Measurements from ENCODE around the gene DPP3.

DPP3 gene

GRCh38 chr11:66465373-66466224 lies 14.6 kb upstream of the DPP3 start:
- DNase-seq = no peak

- peak; percentile 41 for DNase-seq
Measured at GRCh38 chr11:66466225-66467033, 13.8 kb upstream of the DPP3 start, which contains the start of gene PELI3. PELI3 (plus strand) TSS chr11:66466905; CDS start chr11:66468129, 1,224 bp downstream.

GRCh38 chr11:66467034-66467659 lies 13.1 kb upstream of the DPP3 start:
- DNase-seq = no peak

GRCh38 chr11:66467756-66468155 lies 12.5 kb upstream of the DPP3 start:
- no peak for DNase-seq

GRCh38 chr11:66468691-66469090 lies 11.5 kb upstream of the DPP3 start:
- no peak for DNase-seq

GRCh38 chr11:66469441-66469840 lies 10.8 kb upstream of the DPP3 start:
- no peak for DNase-seq

GRCh38 chr11:66470015-66470414 lies 10.2 kb upstream of the DPP3 start:
- no peak for DNase-seq

- no peak for DNase-seq
Measured at GRCh38 chr11:66471142-66471541, 9.1 kb upstream of the DPP3 start.

GRCh38 chr11:66472054-66472453 lies 8.2 kb upstream of the DPP3 start:
- no peak for DNase-seq

- DNase-seq = no peak
Measured at GRCh38 chr11:66473167-66473566, 7.1 kb upstream of the DPP3 start.

- no peak for DNase-seq
Measured at GRCh38 chr11:66473608-66474515, 6.4 kb upstream of the DPP3 start.

GRCh38 chr11:66475349-66476172 lies 4.7 kb upstream of the DPP3 start:
- no peak for DNase-seq

- no peak for DNase-seq
Measured at GRCh38 chr11:66476173-66476840, 3.9 kb upstream of the DPP3 start.

GRCh38 chr11:66476841-66477251 lies 3.4 kb upstream of the DPP3 start:
- DNase-seq = no peak

- DNase-seq = no peak
Measured at GRCh38 chr11:66477263-66478201, 2.7 kb upstream of the DPP3 start.

GRCh38 chr11:66478729-66479393 lies 1.4 kb upstream of the DPP3 start:
- DNase-seq = no peak

- DNase-seq = no peak
Measured at GRCh38 chr11:66479394-66480116, 679 bp upstream of the DPP3 start.

- DNase-seq = no peak
Measured at GRCh38 chr11:66484806-66485380, 4.7 kb downstream of the DPP3 start.

Measured in NCI-H2081 treated with DMSO at 0.1 percent for 48 hours (cell line).